Liver (tissue), 9 donors: ENCODE measurements around the gene WNT10A. TPM values are rescaled to one million over a fixed set of nuclear protein-coding genes. Genes with fewer than 3 reads are reported as not detected.
"Not testable (repeated sequence)": the region's sequence is repeated elsewhere in the genome, so short reads cannot be mapped to it uniquely, and the experiment has no call there.

ENCODE experiments used
- DNase-seq: peaks from one replicate; pipeline ENCODE4 v3.0.0-alpha.2; 2017; ENCODE audit warnings: low spot score
- H3K27ac ChIP-seq, 2 donors: one replicate each; pipeline ENCODE4 v1.7.0; 2013; ENCODE audit warnings: inconsistent platforms in 2 of 2, low read length in 2 of 2, control low read depth in 1 of 2, low read depth in 1 of 2, mild to moderate bottlenecking in 1 of 2
- H3K27me3 ChIP-seq, 4 donors: one replicate each; pipeline versions ENCODE4 v1.6.1 to v1.7.0; 2013; ENCODE audit warnings: low read length in 3 of 4, inconsistent platforms in 1 of 4, mild to moderate bottlenecking in 1 of 4, moderate library complexity in 1 of 4; ENCODE audit not compliant: control insufficient read depth in 4 of 4, insufficient read depth in 4 of 4
- H3K36me3 ChIP-seq, 4 donors: one replicate each; pipeline versions ENCODE4 v1.6.1 to v1.7.0; 2013; ENCODE audit warnings: low read length in 3 of 4, mild to moderate bottlenecking in 3 of 4, low read depth in 1 of 4, moderate library complexity in 1 of 4; ENCODE audit not compliant: control insufficient read depth in 4 of 4, insufficient read depth in 3 of 4
- H3K4me1 ChIP-seq, 4 donors: one replicate each; pipeline versions ENCODE4 v1.6.1 to v1.7.0; 2013; ENCODE audit warnings: low read length in 3 of 4, mild to moderate bottlenecking in 3 of 4, moderate library complexity in 1 of 4; ENCODE audit not compliant: control insufficient read depth in 4 of 4, insufficient read depth in 4 of 4
- H3K4me3 ChIP-seq, 3 donors: one replicate each; pipeline versions ENCODE4 v1.6.1 to v1.7.0; 2013; ENCODE audit warnings: low read length in 3 of 3, control low read depth in 1 of 3, low read depth in 1 of 3, mild to moderate bottlenecking in 1 of 3
- H3K9ac ChIP-seq, 2 donors: one replicate each; pipeline ENCODE4 v1.7.0; 2013; ENCODE audit warnings: low read length in 2 of 2, mild to moderate bottlenecking in 2 of 2, moderate library complexity in 2 of 2, control low read depth in 1 of 2, low read depth in 1 of 2
- H3K9me3 ChIP-seq, 4 donors: one replicate each; pipeline versions ENCODE4 v1.6.1 to v1.7.0; 2013; ENCODE audit warnings: low read length in 3 of 4; ENCODE audit not compliant: control insufficient read depth in 4 of 4
- CTCF ChIP-seq: fragments of 150-350 bp; IDR thresholded peaks from 2 replicates; pipeline ENCODE4 v1.5.1; 2017; ENCODE audit warnings: improper control_type of control experiment, low read depth, low read length; ENCODE audit not compliant: missing input control
- FOXA1 ChIP-seq: IDR thresholded peaks from 2 replicates; pipeline ENCODE4 v1.6.1; 2016; ENCODE audit warnings: antibody characterized with exemption
- FOXA2 ChIP-seq: IDR thresholded peaks from 2 replicates; pipeline ENCODE4 v1.6.1; 2016; ENCODE audit warnings: antibody characterized with exemption
- GABPA ChIP-seq, 2 donors: IDR thresholded peaks in 1 of 2; conservative IDR thresholded peaks in 1 of 2; 2 replicates each; pipeline ENCODE4 v1.6.1; 2016; ENCODE audit warnings: antibody characterized with exemption in 2 of 2, mild to moderate bottlenecking in 1 of 2, moderate library complexity in 1 of 2
- MAX ChIP-seq: IDR thresholded peaks from 2 replicates; pipeline ENCODE4 v1.6.1; 2016; ENCODE audit warnings: antibody characterized with exemption
- NR2F2 ChIP-seq: IDR thresholded peaks from 2 replicates; pipeline ENCODE4 v1.6.1; 2016; ENCODE audit warnings: antibody characterized with exemption
- RAD21 ChIP-seq, 2 donors: IDR thresholded peaks; 2 replicates each; pipeline ENCODE4 v1.6.1; 2016; ENCODE audit warnings: antibody characterized with exemption in 2 of 2, mild to moderate bottlenecking in 2 of 2
- RXRA ChIP-seq, 2 donors: IDR thresholded peaks; 2 replicates each; pipeline ENCODE4 v1.6.1; 2017 to 2018; ENCODE audit warnings: antibody characterized with exemption in 2 of 2, mild to moderate bottlenecking in 1 of 2
- SP1 ChIP-seq: IDR thresholded peaks from 2 replicates; pipeline ENCODE4 v1.6.1; 2018; ENCODE audit warnings: antibody characterized with exemption, mild to moderate bottlenecking
- TAF1 ChIP-seq: conservative IDR thresholded peaks from 2 replicates; pipeline ENCODE4 v1.6.1; 2016; ENCODE audit warnings: antibody characterized with exemption, mild to moderate bottlenecking
- YY1 ChIP-seq: IDR thresholded peaks from 2 replicates; pipeline ENCODE4 v1.6.1; 2016; ENCODE audit warnings: antibody characterized with exemption, mild to moderate bottlenecking
- WGBS: extraction: QIAGEN DNeasy Blood & Tissue Kit; methylation state at CpG from one replicate; pipeline ENCODE4 v1.1.7; 2013; 5-methylcytosine and 5-hydroxymethylcytosine counted together
- polyA plus RNA-seq, 2 donors: library from polyadenylated mRNA; stranded (reverse) in 1 of 2; unstranded in 1 of 2; fragments of 200-250 nt in 1 of 2; fragments of >200 nt in 1 of 2; fragmentation: Nextera tagmentation in 1 of 2; extraction: Ambion mirVana in 1 of 2; gene quantifications; one replicate each; pipeline versions ENCODE4 v1.2.1 to v1.2.3, GENCODE V29; 2013 to 2015
- total RNA-seq, 2 donors: library from RNA; depleted of rRNA; stranded (reverse); fragments of >200 nt; gene quantifications; one replicate each; pipeline ENCODE4 v1.2.3, GENCODE V29; 2014
- TF ChIP-seq, protein P1 (sequence below): IDR thresholded peaks from 2 replicates; pipeline ENCODE4 v1.6.1; 2016; ENCODE audit warnings: antibody characterized with exemption, mild to moderate bottlenecking
- TF ChIP-seq, protein P2 (sequence below): IDR thresholded peaks from 2 replicates; pipeline ENCODE4 v1.6.1; 2016; ENCODE audit warnings: antibody characterized with exemption
- TF ChIP-seq, protein P3 (sequence below): IDR thresholded peaks from 2 replicates; pipeline ENCODE4 v1.6.1; 2016; ENCODE audit warnings: antibody characterized with exemption
- donor health status: healthy.
- donor health status: healthy.
- donor health status: healthy.
- donor health status: healthy.
- donor health status: healthy.

Gene WNT10A
- total and polyA plus RNA-seq, 4 donors = 0.01 to 0.08 (median 0.05) TPM; not detected in 1

DNA sequence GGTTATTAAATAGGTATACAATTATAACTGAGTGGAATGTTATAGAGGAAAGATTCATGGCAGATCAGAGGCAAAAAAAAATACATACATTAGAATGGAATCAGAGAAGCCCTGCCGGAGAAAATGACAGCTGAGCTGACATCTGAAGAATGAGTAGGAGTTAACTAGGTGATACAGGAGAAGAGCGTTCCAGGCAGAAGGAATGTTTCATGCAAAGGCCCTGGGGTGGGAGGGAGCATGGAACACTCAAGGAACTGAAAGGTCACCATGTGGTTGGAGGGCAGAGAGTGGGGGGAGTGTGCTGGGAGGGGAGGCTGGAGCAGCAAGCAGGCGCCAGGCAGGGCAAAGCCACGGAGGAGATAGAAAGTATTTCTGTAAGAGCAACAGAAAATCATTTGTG lies 47.2 kb downstream of the WNT10A start:
- no peak for DNase-seq
- TF ChIP-seq GABPA (IDR thresholded peaks at IDR 0.05 in 1 of 2, conservative IDR thresholded peaks at IDR 0.05 in 1 of 2) (no peak), NR2F2 (no peak), FOXA1 (no peak), TAF1 (no peak), MAX (no peak), FOXA2 (no peak), RXRA (IDR thresholded peaks at IDR 0.05) (no peak), SP1 (no peak), CTCF (no peak), YY1 (no peak), RAD21 (IDR thresholded peaks at IDR 0.05) (no peak)
- TF ChIP-seq, protein P1, sequence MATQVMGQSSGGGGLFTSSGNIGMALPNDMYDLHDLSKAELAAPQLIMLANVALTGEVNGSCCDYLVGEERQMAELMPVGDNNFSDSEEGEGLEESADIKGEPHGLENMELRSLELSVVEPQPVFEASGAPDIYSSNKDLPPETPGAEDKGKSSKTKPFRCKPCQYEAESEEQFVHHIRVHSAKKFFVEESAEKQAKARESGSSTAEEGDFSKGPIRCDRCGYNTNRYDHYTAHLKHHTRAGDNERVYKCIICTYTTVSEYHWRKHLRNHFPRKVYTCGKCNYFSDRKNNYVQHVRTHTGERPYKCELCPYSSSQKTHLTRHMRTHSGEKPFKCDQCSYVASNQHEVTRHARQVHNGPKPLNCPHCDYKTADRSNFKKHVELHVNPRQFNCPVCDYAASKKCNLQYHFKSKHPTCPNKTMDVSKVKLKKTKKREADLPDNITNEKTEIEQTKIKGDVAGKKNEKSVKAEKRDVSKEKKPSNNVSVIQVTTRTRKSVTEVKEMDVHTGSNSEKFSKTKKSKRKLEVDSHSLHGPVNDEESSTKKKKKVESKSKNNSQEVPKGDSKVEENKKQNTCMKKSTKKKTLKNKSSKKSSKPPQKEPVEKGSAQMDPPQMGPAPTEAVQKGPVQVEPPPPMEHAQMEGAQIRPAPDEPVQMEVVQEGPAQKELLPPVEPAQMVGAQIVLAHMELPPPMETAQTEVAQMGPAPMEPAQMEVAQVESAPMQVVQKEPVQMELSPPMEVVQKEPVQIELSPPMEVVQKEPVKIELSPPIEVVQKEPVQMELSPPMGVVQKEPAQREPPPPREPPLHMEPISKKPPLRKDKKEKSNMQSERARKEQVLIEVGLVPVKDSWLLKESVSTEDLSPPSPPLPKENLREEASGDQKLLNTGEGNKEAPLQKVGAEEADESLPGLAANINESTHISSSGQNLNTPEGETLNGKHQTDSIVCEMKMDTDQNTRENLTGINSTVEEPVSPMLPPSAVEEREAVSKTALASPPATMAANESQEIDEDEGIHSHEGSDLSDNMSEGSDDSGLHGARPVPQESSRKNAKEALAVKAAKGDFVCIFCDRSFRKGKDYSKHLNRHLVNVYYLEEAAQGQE = no peak
- TF ChIP-seq, protein P2, sequence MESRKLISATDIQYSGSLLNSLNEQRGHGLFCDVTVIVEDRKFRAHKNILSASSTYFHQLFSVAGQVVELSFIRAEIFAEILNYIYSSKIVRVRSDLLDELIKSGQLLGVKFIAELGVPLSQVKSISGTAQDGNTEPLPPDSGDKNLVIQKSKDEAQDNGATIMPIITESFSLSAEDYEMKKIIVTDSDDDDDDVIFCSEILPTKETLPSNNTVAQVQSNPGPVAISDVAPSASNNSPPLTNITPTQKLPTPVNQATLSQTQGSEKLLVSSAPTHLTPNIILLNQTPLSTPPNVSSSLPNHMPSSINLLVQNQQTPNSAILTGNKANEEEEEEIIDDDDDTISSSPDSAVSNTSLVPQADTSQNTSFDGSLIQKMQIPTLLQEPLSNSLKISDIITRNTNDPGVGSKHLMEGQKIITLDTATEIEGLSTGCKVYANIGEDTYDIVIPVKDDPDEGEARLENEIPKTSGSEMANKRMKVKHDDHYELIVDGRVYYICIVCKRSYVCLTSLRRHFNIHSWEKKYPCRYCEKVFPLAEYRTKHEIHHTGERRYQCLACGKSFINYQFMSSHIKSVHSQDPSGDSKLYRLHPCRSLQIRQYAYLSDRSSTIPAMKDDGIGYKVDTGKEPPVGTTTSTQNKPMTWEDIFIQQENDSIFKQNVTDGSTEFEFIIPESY = no peak
- TF ChIP-seq, protein P3, sequence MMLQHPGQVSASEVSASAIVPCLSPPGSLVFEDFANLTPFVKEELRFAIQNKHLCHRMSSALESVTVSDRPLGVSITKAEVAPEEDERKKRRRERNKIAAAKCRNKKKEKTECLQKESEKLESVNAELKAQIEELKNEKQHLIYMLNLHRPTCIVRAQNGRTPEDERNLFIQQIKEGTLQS = no peak
- WGBS = 77% methylated on average over 4 of the region's 4 CpGs

GRCh38 chr2:218930488-218930887 lies 49.8 kb downstream of the WNT10A start:
- not testable (repeated sequence) for H3K27me3 ChIP-seq, DNase-seq, H3K9ac ChIP-seq, H3K4me1 ChIP-seq, H3K36me3 ChIP-seq, H3K9me3 ChIP-seq, H3K4me3 ChIP-seq, H3K27ac ChIP-seq
- 90% methylated on average over 9 of the region's 10 CpGs for WGBS

More for the DNA sequence above, 47.2 kb downstream of the WNT10A start:
- H3K36me3 ChIP-seq = no peaks in the 10 kb centered on the region
- H3K4me1 ChIP-seq = no peaks in the 10 kb centered on the region
- H3K4me3 ChIP-seq = no peak overlapping the region
- H3K27me3 ChIP-seq = peaks cover 0 to 5% (median 1%) of the 10 kb centered on the region in 4 donors
- H3K27ac ChIP-seq = no peak overlapping the region
- peaks cover 0 to 3% (median 0%) of the 10 kb centered on the region in 4 donors for H3K9me3 ChIP-seq
- H3K9ac ChIP-seq = no peak overlapping the region

DNA sequence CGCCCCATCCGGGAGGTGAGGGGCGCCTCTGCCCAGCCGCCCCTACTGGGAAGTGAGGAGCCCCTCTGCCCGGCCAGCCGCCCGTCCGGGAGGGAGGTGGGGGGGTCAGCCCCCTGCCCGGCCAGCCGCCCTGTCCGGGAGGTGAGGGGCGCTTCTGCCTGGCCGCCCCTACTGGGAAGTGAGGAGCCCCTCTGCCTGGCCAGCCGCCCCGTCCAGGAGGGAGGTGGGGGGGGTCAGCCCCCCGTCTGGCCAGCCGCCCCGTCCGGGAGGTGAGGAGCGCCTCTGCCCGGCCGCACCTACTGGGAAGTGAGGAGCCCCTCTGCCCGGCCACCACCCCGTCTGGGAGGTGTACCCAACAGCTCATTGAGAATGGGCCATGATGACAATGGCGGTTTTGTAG lies 51.1 kb downstream of the WNT10A start:
- WGBS = 95% methylated on average over 25 of the region's 25 CpGs
- H3K27ac ChIP-seq, H3K4me3 ChIP-seq, H3K27me3 ChIP-seq, DNase-seq, H3K36me3 ChIP-seq, H3K9me3 ChIP-seq, H3K4me1 ChIP-seq, H3K9ac ChIP-seq: not testable (repeated sequence)
